Measurements from ENCODE around the gene EXOC3.
A peak's percentile ranks its signal among the peaks of the same experiment; 100 is the strongest.

The EXOC3 gene

DNA sequence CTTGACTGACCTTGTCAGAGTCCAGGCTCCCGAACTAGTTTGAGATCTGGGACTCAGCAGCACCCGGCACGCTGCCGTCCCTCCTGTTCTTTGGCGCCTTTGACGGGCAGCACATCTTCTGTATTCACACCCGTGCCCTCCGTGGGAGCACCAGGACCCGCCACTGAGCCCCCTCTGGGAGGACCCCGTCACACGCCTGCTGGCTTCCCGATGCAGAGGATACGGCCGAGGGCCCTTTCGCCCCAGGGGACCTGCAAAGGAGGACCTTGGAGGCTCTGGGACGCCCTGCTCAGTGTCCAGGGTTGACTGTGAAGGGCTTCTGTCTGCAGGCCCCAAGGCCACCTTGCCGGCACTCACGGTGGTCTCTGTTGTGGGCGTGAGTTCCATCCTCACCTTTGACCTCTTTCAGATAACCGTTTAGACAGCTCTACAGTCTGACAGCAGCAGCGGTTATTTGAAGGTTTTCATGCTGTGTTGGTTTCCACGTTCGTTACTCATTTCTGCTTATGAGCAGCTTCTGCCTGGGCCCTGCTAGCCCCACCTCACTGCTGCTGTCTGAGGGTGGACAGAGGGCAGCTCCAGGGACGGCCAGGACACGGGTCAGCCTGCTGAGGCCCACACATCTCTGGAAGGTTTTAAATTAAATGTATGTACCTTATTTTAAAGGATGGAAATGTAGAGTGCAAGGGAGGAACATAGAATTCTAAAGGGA is 12.6 kb upstream of the EXOC3 start:
- Histone ChIP-seq H3K36me3 (no peaks in the 10 kb centered on the region), H3K27me3 (peaks cover 0 to 35% of the 10 kb centered on the region in 2 donors), H3K9me3 (no peaks in the 10 kb centered on the region), H3K4me3 (no peak overlapping the region), H3K4me1 (no peaks in the 10 kb centered on the region), H3K27ac (no peak overlapping the region)
- peak in 1 of 2 donors; percentile 34 for DNase-seq
- TF ChIP-seq, protein P1, sequence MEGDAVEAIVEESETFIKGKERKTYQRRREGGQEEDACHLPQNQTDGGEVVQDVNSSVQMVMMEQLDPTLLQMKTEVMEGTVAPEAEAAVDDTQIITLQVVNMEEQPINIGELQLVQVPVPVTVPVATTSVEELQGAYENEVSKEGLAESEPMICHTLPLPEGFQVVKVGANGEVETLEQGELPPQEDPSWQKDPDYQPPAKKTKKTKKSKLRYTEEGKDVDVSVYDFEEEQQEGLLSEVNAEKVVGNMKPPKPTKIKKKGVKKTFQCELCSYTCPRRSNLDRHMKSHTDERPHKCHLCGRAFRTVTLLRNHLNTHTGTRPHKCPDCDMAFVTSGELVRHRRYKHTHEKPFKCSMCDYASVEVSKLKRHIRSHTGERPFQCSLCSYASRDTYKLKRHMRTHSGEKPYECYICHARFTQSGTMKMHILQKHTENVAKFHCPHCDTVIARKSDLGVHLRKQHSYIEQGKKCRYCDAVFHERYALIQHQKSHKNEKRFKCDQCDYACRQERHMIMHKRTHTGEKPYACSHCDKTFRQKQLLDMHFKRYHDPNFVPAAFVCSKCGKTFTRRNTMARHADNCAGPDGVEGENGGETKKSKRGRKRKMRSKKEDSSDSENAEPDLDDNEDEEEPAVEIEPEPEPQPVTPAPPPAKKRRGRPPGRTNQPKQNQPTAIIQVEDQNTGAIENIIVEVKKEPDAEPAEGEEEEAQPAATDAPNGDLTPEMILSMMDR (IDR thresholded peaks at IDR 0.05) = no peak
- intact Hi-C loops (cut with DNase I; ENCODE audit: low total_unique reads) = no loop called here

DNA sequence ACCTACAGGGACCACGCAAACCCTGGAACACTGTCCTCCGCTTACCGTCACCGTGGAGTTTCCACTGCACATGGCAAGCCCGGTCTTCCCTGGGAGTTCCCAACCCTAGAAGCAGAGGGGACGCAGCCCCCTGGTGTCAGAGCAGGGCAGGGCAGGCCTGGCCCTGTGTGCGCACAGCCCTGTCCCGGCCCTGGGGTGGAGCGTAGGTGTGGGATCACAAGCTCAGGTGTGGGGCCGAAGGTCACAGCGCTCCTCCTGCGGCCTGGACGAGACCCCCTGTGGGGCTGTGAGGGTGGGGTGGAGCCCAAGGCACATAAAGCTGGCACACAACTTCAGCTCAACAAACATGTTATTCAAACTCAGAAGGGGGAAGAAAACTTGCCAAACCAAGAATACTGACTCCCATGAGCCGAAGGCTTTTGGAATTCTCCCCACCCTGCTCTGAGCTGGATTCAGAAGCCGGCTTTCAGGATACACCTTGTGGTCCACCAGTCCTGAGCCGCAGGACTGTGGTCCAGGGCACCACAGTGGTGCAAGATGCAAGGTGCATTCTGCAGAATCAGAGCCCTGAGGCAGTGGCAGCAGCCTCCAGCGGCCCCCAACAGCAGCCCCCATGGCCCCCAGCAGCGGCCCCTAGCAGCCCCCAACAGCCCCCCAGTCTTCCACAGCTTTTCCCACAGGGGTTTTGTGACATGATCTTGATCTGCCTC is 11.8 kb upstream of the EXOC3 start:
- Histone ChIP-seq H3K9me3 (no peaks in the 10 kb centered on the region), H3K4me1 (no peaks in the 10 kb centered on the region), H3K36me3 (no peaks in the 10 kb centered on the region), H3K4me3 (no peak overlapping the region), H3K27ac (no peak overlapping the region), H3K27me3 (peaks cover 0 to 40% of the 10 kb centered on the region in 2 donors)
- DNase-seq = peak in 1 of 2 donors; percentile 66
- TF ChIP-seq, protein P1 (IDR thresholded peaks at IDR 0.05) = no peak
- intact Hi-C loops (cut with DNase I; ENCODE audit: low total_unique reads) = no loop called here

GRCh38 chr5:431711-432050 is 11.3 kb upstream of the EXOC3 start:
- Histone ChIP-seq H3K4me1 (no peaks in the 10 kb centered on the region), H3K36me3 (no peaks in the 10 kb centered on the region), H3K9me3 (no peaks in the 10 kb centered on the region), H3K27me3 (peaks cover 0 to 45% of the 10 kb centered on the region in 2 donors), H3K27ac (no peak overlapping the region), H3K4me3 (no peak overlapping the region)
- peak in 1 of 2 donors; percentile 34 for DNase-seq
- TF ChIP-seq, protein P1 (IDR thresholded peaks at IDR 0.05) = no peak
- intact Hi-C loops (cut with DNase I; ENCODE audit: low total_unique reads) = no loop called here

GRCh38 chr5:432201-432927 is 10.6 kb upstream of the EXOC3 start:
- Histone ChIP-seq H3K27ac (no peak overlapping the region), H3K4me1 (no peaks in the 10 kb centered on the region), H3K4me3 (no peak overlapping the region), H3K9me3 (no peaks in the 10 kb centered on the region), H3K36me3 (no peaks in the 10 kb centered on the region), H3K27me3 (peaks cover 0 to 52% of the 10 kb centered on the region in 2 donors)
- peak in 1 of 2 donors; percentile 41 for DNase-seq
- TF ChIP-seq, protein P1 (IDR thresholded peaks at IDR 0.05) = no peak
- intact Hi-C loops (cut with DNase I; ENCODE audit: low total_unique reads) = no loop called here

DNA sequence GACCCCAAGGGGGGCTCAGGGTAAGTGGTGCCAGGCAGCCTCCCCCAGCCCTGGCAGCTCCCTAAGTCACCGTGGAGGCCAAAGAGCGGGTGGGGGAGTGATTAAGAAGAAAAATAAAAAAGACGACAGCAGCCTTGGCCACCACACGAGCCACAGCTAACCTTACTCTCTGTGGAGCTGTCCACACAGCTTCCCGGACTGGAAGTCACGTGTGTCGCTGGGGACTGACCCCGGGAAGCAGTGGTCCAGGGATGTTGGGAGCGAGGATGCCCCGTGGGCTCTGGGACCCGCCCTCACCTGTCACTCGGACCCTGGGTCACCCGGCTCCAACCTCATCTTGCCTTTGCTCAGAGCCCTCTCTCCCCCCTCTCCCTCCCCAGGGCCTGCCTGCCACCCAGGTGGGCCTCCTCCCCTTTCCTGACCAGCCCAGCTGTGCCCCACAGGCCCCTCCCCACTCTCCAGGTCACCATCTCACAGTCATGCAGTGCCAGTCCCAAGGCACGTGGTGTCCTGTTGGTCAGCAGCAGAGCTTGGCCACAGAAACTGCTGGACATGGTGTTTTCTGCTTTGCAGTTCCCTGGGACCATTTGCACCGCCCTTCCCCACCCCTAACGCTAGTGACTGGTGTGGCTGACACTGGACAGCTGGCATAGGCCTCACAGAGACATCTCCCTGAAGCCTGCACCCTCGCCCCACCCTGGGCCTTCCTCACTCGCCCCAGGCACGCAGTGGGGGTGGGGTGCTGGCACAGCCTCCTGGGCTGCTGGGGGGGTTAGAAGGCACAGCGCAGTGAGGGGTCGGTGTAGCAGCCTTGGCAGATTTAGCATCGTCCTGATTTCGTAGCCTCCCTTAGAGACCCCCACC is 9.8 kb upstream of the EXOC3 start:
- TF ChIP-seq, protein P1 (IDR thresholded peaks at IDR 0.05) = no peak
- intact Hi-C loops (cut with DNase I; ENCODE audit: low total_unique reads) = no loop called here

More for the DNA sequence above, 9.8 kb upstream of the EXOC3 start:
- no peaks in the 10 kb centered on the region for H3K36me3 ChIP-seq
- no peaks in the 10 kb centered on the region for H3K4me1 ChIP-seq
- no peaks in the 10 kb centered on the region for H3K9me3 ChIP-seq
- no peak overlapping the region for H3K27ac ChIP-seq
- peak in 1 of 2 donors; percentile 34 for DNase-seq
- no peak overlapping the region for H3K4me3 ChIP-seq
- H3K27me3 ChIP-seq = peaks cover 0 to 57% of the 10 kb centered on the region in 2 donors
